IMR-90 (cell line): ENCODE results near the gene ASCL5. TPM values are rescaled to one million over a fixed set of nuclear protein-coding genes. Genes with fewer than 3 reads are reported as not detected.
A peak's percentile ranks its signal among the peaks of the same experiment; 100 is the strongest.

ENCODE experiments used
- ATAC-seq: fragments of 200-7000 bp; cut with Tn5 transposase; 2 replicates; pipeline ENCODE4 v1.9.1; 2020; ENCODE audit warnings: low read depth, mild to moderate bottlenecking, moderate library complexity
- BruUV-seq: library from RNA; stranded (reverse); fragments of 400-500 nt; replicated peaks from 2 replicates; lab custom pipeline; 2021; lab: Mats Ljungman, UMichigan
- CTCF ChIA-PET: fragments of 300-600 bp; formaldehyde crosslinking; extraction: SDS; loops from one replicate; lab custom pipeline; 2021; ENCODE audit warnings: antibody characterized with exemption; lab: Yijun Ruan, JAX
- POLR2A ChIA-PET: fragments of 300-600 bp; sonication (Branson Sonifier 250); formaldehyde crosslinking; loops from one replicate; lab custom pipeline; 2022; ENCODE audit warnings: antibody characterized with exemption; ENCODE audit not compliant: unreplicated experiment; lab: Charles Lee
- DNase-seq: peaks from one replicate; pipeline ENCODE4 v3.0.0; 2013
- H2AFZ ChIP-seq: replicated peaks from 2 replicates; pipeline ENCODE3; 2013; ENCODE audit warnings: low read length, mild to moderate bottlenecking; ENCODE audit not compliant: poor library complexity
- H2AK5ac ChIP-seq: 2 replicates; pipeline ENCODE4 v1.6.1; 2013; ENCODE audit warnings: low read depth, low read length, inconsistent platforms
- H2AK9ac ChIP-seq: replicated peaks from 2 replicates; pipeline ENCODE3; 2013; ENCODE audit warnings: mild to moderate bottlenecking, low read depth, low read length, moderate library complexity; ENCODE audit not compliant: poor library complexity
- H2BK120ac ChIP-seq: 2 replicates; pipeline ENCODE4 v1.6.1; 2013; ENCODE audit warnings: low read depth, low read length, inconsistent platforms
- H2BK15ac ChIP-seq: 3 replicates; pipeline ENCODE4 v1.6.1; 2013; ENCODE audit warnings: low read depth, low read length, inconsistent platforms
- H2BK20ac ChIP-seq: 2 replicates; pipeline ENCODE4 v1.6.1; 2013; ENCODE audit warnings: low read depth, mild to moderate bottlenecking, inconsistent platforms, low read length, moderate library complexity
- H2BK5ac ChIP-seq: 2 replicates; pipeline ENCODE4 v1.6.1; 2013; ENCODE audit warnings: mild to moderate bottlenecking, low read depth, low read length, inconsistent platforms; ENCODE audit not compliant: poor library complexity, severe bottlenecking
- H3K14ac ChIP-seq: replicated peaks from 2 replicates; pipeline ENCODE4 v1.6.1; 2013; ENCODE audit warnings: low read depth, low read length, inconsistent platforms
- H3K18ac ChIP-seq: 2 replicates; pipeline ENCODE4 v1.6.1; 2013; ENCODE audit warnings: low read depth, low read length, control low read depth
- H3K23ac ChIP-seq: 2 replicates; pipeline ENCODE4 v1.6.1; 2013; ENCODE audit warnings: low read depth, low read length, inconsistent platforms
- H3K27ac ChIP-seq: 2 replicates; pipeline ENCODE4 v1.5.1; 2013; ENCODE audit warnings: mild to moderate bottlenecking, control low read depth, low read length; ENCODE audit not compliant: insufficient read depth
- H3K27me3 ChIP-seq: 2 replicates; pipeline ENCODE4 v1.6.1; 2013; ENCODE audit warnings: low read length; ENCODE audit not compliant: control insufficient read depth, insufficient read depth
- H3K36me3 ChIP-seq: 2 replicates; pipeline ENCODE4 v1.6.1; 2013; ENCODE audit warnings: low read length, mixed read lengths; ENCODE audit not compliant: control insufficient read depth, insufficient read depth
- H3K4ac ChIP-seq: 2 replicates; pipeline ENCODE4 v1.6.1; 2013; ENCODE audit warnings: low read depth, low read length, inconsistent platforms
- H3K4me1 ChIP-seq: 2 replicates; pipeline ENCODE4 v1.6.1; 2013; ENCODE audit warnings: low read length, mixed read lengths; ENCODE audit not compliant: control insufficient read depth, insufficient read depth
- H3K4me2 ChIP-seq: 2 replicates; pipeline ENCODE4 v1.6.1; 2013; ENCODE audit warnings: low read depth, mild to moderate bottlenecking, control low read depth, low read length, moderate library complexity
- H3K4me3 ChIP-seq: 2 replicates; pipeline ENCODE4 v1.5.1; 2013; ENCODE audit warnings: low read depth, mild to moderate bottlenecking, control low read depth, low read length, moderate library complexity; ENCODE audit not compliant: insufficient read depth
- H3K56ac ChIP-seq: 2 replicates; pipeline ENCODE4 v1.6.1; 2013; ENCODE audit warnings: low read length, inconsistent platforms; ENCODE audit not compliant: insufficient read depth; ENCODE audit errors: extremely low read depth
- H3K79me1 ChIP-seq, 2 experiments: 2 replicates each; pipeline ENCODE4 v1.6.1; 2013; ENCODE audit warnings: low read length in 2 of 2, inconsistent platforms in 1 of 2, low read depth in 1 of 2
- H3K9ac ChIP-seq: 2 replicates; pipeline ENCODE4 v1.6.1; 2013; ENCODE audit warnings: low read depth, low read length, control low read depth
- H3K9me1 ChIP-seq: 2 replicates; pipeline ENCODE4 v1.6.1; 2013; ENCODE audit warnings: low read length, inconsistent platforms; ENCODE audit not compliant: insufficient read depth
- H3K9me3 ChIP-seq: 2 replicates; pipeline ENCODE4 v1.6.1; 2013; ENCODE audit warnings: low read length; ENCODE audit not compliant: control insufficient read depth, insufficient read depth
- H4K20me1 ChIP-seq: 2 replicates; pipeline ENCODE4 v1.6.1; 2013; ENCODE audit warnings: low read length, inconsistent platforms; ENCODE audit not compliant: insufficient read depth
- H4K5ac ChIP-seq: 2 replicates; pipeline ENCODE4 v1.6.1; 2013; ENCODE audit warnings: mild to moderate bottlenecking, low read depth, low read length, control low read depth
- H4K8ac ChIP-seq, 2 experiments: 2 replicates each; pipeline ENCODE4 v1.6.1; 2013; ENCODE audit warnings: low read depth in 2 of 2, low read length in 2 of 2, control low read depth in 1 of 2, inconsistent platforms in 1 of 2
- H4K91ac ChIP-seq: 2 replicates; pipeline ENCODE4 v1.6.1; 2013; ENCODE audit warnings: low read depth, low read length, inconsistent platforms; ENCODE audit not compliant: insufficient read depth
- CEBPB ChIP-seq: IDR thresholded peaks from 2 replicates; pipeline ENCODE4 v1.6.1; 2012; ENCODE audit warnings: low read depth, low read length, improper control_type of control experiment
- CTCF ChIP-seq: conservative IDR thresholded peaks from 2 replicates; pipeline ENCODE4 v1.5.1; 2012; ENCODE audit warnings: mild to moderate bottlenecking, low read depth, low read length, improper control_type of control experiment
- ELK1 ChIP-seq: fragments of 150-350 bp; IDR thresholded peaks from 2 replicates; pipeline ENCODE4 v1.6.1; 2016; ENCODE audit warnings: low read depth, mild to moderate bottlenecking, low read length, moderate library complexity, borderline replicate concordance
- FOS ChIP-seq: fragments of 150-350 bp; IDR thresholded peaks from 2 replicates; pipeline ENCODE4 v1.6.1; 2016; ENCODE audit warnings: low read depth, low read length
- MAFK ChIP-seq: IDR thresholded peaks from 2 replicates; pipeline ENCODE4 v1.6.1; 2012; ENCODE audit warnings: low read depth, low read length, improper control_type of control experiment
- MAZ ChIP-seq: IDR thresholded peaks from 2 replicates; pipeline ENCODE4 v1.6.1; 2012; ENCODE audit warnings: low read depth, mild to moderate bottlenecking, low read length, improper control_type of control experiment, moderate library complexity, borderline replicate concordance
- MXI1 ChIP-seq: IDR thresholded peaks from 2 replicates; pipeline ENCODE4 v1.6.1; 2012; ENCODE audit warnings: low read depth, mild to moderate bottlenecking, low read length, moderate library complexity, borderline replicate concordance
- NFE2L2 ChIP-seq: fragments of 150-350 bp; IDR thresholded peaks from 2 replicates; pipeline ENCODE4 v1.6.1; 2016; ENCODE audit warnings: low read depth, mild to moderate bottlenecking, low read length
- RAD21 ChIP-seq: IDR thresholded peaks from 2 replicates; pipeline ENCODE4 v1.6.1; 2012; ENCODE audit warnings: low read length, improper control_type of control experiment
- SMC3 ChIP-seq: fragments of 150-350 bp; IDR thresholded peaks from 2 replicates; pipeline ENCODE4 v1.6.1; 2016; ENCODE audit warnings: low read depth, mild to moderate bottlenecking, antibody characterized with exemption, low read length, moderate library complexity
- USF2 ChIP-seq: fragments of 150-350 bp; IDR thresholded peaks from 2 replicates; pipeline ENCODE4 v1.6.1; 2017; ENCODE audit warnings: mild to moderate bottlenecking, antibody characterized with exemption, low read length, low read depth
- WGBS, 2 experiments: methylation state at CpG; one replicate each; pipeline versions ENCODE4 v1.1.5 to v1.1.7; 2013; ENCODE audit warnings: missing lambda C conversion rate in 2 of 2; ENCODE audit not compliant: insufficient read length in 1 of 2; ENCODE audit errors: extremely low coverage in 2 of 2; 5-methylcytosine and 5-hydroxymethylcytosine counted together
- dilution Hi-C: fragments of 300-500 bp; cut with HindIII; formaldehyde crosslinking; loops from one replicate; pipeline ENCODE4 v1.14.3; 2018; ENCODE audit warnings: low sequenced_read_pairs; ENCODE audit not compliant: unreplicated experiment
- in situ Hi-C: fragments of 300-500 bp; cut with MboI; formaldehyde crosslinking; loops from 3 replicates; pipeline ENCODE4 v1.14.3; 2019; ENCODE audit warnings: low sequenced_read_pairs, inconsistent platforms, mixed read lengths
- intact Hi-C: fragments of 100-400 bp; cut with micrococcal nuclease; formaldehyde crosslinking; loops from 2 replicates; pipeline ENCODE4 v1.10.0; 2022
- polyA plus RNA-seq, 3 experiments: library from polyadenylated mRNA; depleted of rRNA; stranded (reverse); fragments of >200 nt; gene quantifications; 2 replicates each; pipeline ENCODE4 v1.2.3, GENCODE V29; 2012; ENCODE audit warnings: low replicate concordance in 1 of 3
- total RNA-seq: library from RNA; depleted of rRNA; stranded (reverse); fragments of >200 nt; gene quantifications from 2 replicates; pipeline ENCODE4 v1.2.3, GENCODE V29; 2012

The ASCL5 gene
- total and polyA plus RNA-seq, 2 of the 4 experiments (the other 2 are of a cell fraction), result not detected

GRCh38 chr1:201119206-201120197, 7.5 kb downstream of the ASCL5 start:
- H3K27me3 ChIP-seq, result peaks cover 67% of the 10 kb centered on the region
- H3K9ac ChIP-seq, result no peak overlapping the region
- no peak overlapping the region for H3K14ac ChIP-seq
- POLR2A ChIA-PET, result no interaction called here
- no peak overlapping the region for H3K27ac ChIP-seq
- H3K36me3 ChIP-seq, result no peaks in the 10 kb centered on the region
- no peak overlapping the region for H3K4me3 ChIP-seq
- H2AFZ ChIP-seq, result peak overlapping the region; percentile 15
- H3K18ac ChIP-seq, result no peak overlapping the region
- no peaks in the 10 kb centered on the region for H4K20me1 ChIP-seq
- no peak overlapping the region for H4K91ac ChIP-seq
- no peak overlapping the region for H3K23ac ChIP-seq
- BruUV-seq, result no TSS peak
- H2AK9ac ChIP-seq, result no peak overlapping the region
- WGBS, 2 experiments, result 0% methylated on average over 2 of the region's 14 CpGs; no CpG with 5 or more reads in 1 of the 2 experiments
- no peak overlapping the region for H2BK5ac ChIP-seq
- in situ Hi-C loops, result no loop called here
- dilution Hi-C loops, result no loop called here
- H2BK120ac ChIP-seq, result no peak overlapping the region
- H3K4me2 ChIP-seq, result no peak overlapping the region
- ATAC-seq (no peak), DNase-seq (peak; percentile 36)
- no peak for TF ChIP-seq CEBPB
- TF ChIP-seq RAD21, result peak; percentile 50
- no peak for TF ChIP-seq MAFK
- TF ChIP-seq MAZ, result no peak
- TF ChIP-seq SMC3, result peak; percentile 32; the same call in 1 of the 2 replicates
- TF ChIP-seq USF2, result no peak
- TF ChIP-seq FOS, result no peak
- peak; percentile 52 for TF ChIP-seq CTCF
- TF ChIP-seq ELK1, result no peak
- no peak for TF ChIP-seq MXI1
- TF ChIP-seq NFE2L2, result no peak
- intact Hi-C loops, result no loop called here
- no peak overlapping the region for H3K4ac ChIP-seq
- peaks cover 2% of the 10 kb centered on the region; the same call in 1 of the 2 replicates for H3K4me1 ChIP-seq
- no peaks in the 10 kb centered on the region for H3K79me1 ChIP-seq
- no peaks in the 10 kb centered on the region for H3K9me1 ChIP-seq
- no peak overlapping the region for H4K5ac ChIP-seq
- no peak overlapping the region for H3K56ac ChIP-seq
- no peak overlapping the region for H2BK20ac ChIP-seq
- no peaks in the 10 kb centered on the region for H3K9me3 ChIP-seq
- no peak overlapping the region for H4K8ac ChIP-seq
- H2AK5ac ChIP-seq, result no peak overlapping the region
- H2BK15ac ChIP-seq, result no peak overlapping the region
- CTCF ChIA-PET, result interaction anchor here (1.0 to 2.0 kb wide), 2 partner anchors 9 to 497 kb away, joined by 3 to 4 read pairs; no protein-coding TSS in a partner anchor
